Parathyroid adenoma (tissue), 2 donors: ENCODE data around the gene POLR1E.

Experiments
- H2AFZ ChIP-seq: fragments of 300-600 bp; sonication (generic); one replicate; pipeline ENCODE4 v1.7.0; 2017; ENCODE audit warnings: antibody characterized with exemption, mild to moderate bottlenecking
- H3K27ac ChIP-seq: fragments of 300-600 bp; sonication (generic); one replicate; pipeline ENCODE4 v1.7.0; 2017
- H3K27me3 ChIP-seq: fragments of 300-600 bp; sonication (generic); one replicate; pipeline ENCODE4 v1.7.0; 2017; ENCODE audit warnings: low read length; ENCODE audit not compliant: control insufficient read depth, insufficient read depth
- H3K36me3 ChIP-seq: fragments of 300-600 bp; sonication (generic); one replicate; pipeline ENCODE4 v1.7.0; 2017; ENCODE audit warnings: low read length; ENCODE audit not compliant: control insufficient read depth, insufficient read depth
- H3K4me1 ChIP-seq: fragments of 300-600 bp; sonication (generic); one replicate; pipeline ENCODE4 v1.7.0; 2017; ENCODE audit warnings: control low read depth
- H3K4me2 ChIP-seq: fragments of 300-600 bp; sonication (generic); one replicate; pipeline ENCODE4 v1.7.0; 2017; ENCODE audit warnings: low read length
- H3K4me3 ChIP-seq: fragments of 300-600 bp; sonication (generic); one replicate; pipeline ENCODE4 v1.7.0; 2017; ENCODE audit warnings: low read depth, low read length
- H3K79me2 ChIP-seq: fragments of 300-600 bp; sonication (generic); one replicate; pipeline ENCODE4 v1.7.0; 2017; ENCODE audit warnings: control low read depth
- H3K9ac ChIP-seq: fragments of 300-600 bp; sonication (generic); one replicate; pipeline ENCODE4 v1.7.0; 2017; ENCODE audit warnings: mild to moderate bottlenecking
- H3K9me3 ChIP-seq: fragments of 300-600 bp; sonication (generic); one replicate; pipeline ENCODE4 v1.7.0; 2017; ENCODE audit warnings: low read length; ENCODE audit not compliant: control insufficient read depth
- CTCF ChIP-seq: fragments of 300-600 bp; sonication (generic); IDR thresholded peaks from one replicate; pipeline ENCODE4 v1.7.0; 2017; ENCODE audit warnings: antibody characterized with exemption, mild to moderate bottlenecking
- donor health status: primary hyperparathyroidism.

Gene POLR1E

GRCh38 chr9:37541465-37541864 is 55.7 kb downstream of the POLR1E start:
- Histone ChIP-seq H3K4me1 (no peaks in the 10 kb centered on the region), H3K79me2 (no peaks in the 10 kb centered on the region), H3K9ac (no peak overlapping the region), H3K36me3 (no peaks in the 10 kb centered on the region), H3K9me3 (no peaks in the 10 kb centered on the region), H3K4me3 (no peak overlapping the region), H3K27ac (no peak overlapping the region), H3K4me2 (no peak overlapping the region), H3K27me3 (no peaks in the 10 kb centered on the region), H2AFZ (no peak overlapping the region)
- no peak for TF ChIP-seq CTCF

- Histone ChIP-seq H3K36me3 (no peaks in the 10 kb centered on the region), H2AFZ (no peak overlapping the region), H3K27ac (no peak overlapping the region), H3K4me2 (no peak overlapping the region), H3K27me3 (no peaks in the 10 kb centered on the region), H3K4me1 (no peaks in the 10 kb centered on the region), H3K9me3 (no peaks in the 10 kb centered on the region), H3K4me3 (no peak overlapping the region), H3K79me2 (no peaks in the 10 kb centered on the region), H3K9ac (no peak overlapping the region)
- TF ChIP-seq CTCF = no peak
These were observed 56.7 kb downstream of the POLR1E start for GRCh38 chr9:37542488-37542887.

- H3K36me3 ChIP-seq = no peaks in the 10 kb centered on the region
- H3K27me3 ChIP-seq = no peaks in the 10 kb centered on the region
- H3K4me1 ChIP-seq = no peaks in the 10 kb centered on the region
- TF ChIP-seq CTCF = no peak
- H3K79me2 ChIP-seq = no peaks in the 10 kb centered on the region
- no peak overlapping the region for H2AFZ ChIP-seq
- H3K27ac ChIP-seq = no peak overlapping the region
- no peak overlapping the region for H3K4me3 ChIP-seq
- no peak overlapping the region for H3K4me2 ChIP-seq
- H3K9me3 ChIP-seq = no peaks in the 10 kb centered on the region
- no peak overlapping the region for H3K9ac ChIP-seq
These were observed 57.1 kb downstream of the POLR1E start for GRCh38 chr9:37542895-37543294.

GRCh38 chr9:37543468-37543867 is 57.7 kb downstream of the POLR1E start:
- Histone ChIP-seq H3K79me2 (no peaks in the 10 kb centered on the region), H3K9ac (no peak overlapping the region), H2AFZ (no peak overlapping the region), H3K27me3 (no peaks in the 10 kb centered on the region), H3K36me3 (no peaks in the 10 kb centered on the region), H3K9me3 (no peaks in the 10 kb centered on the region), H3K4me2 (no peak overlapping the region), H3K27ac (no peak overlapping the region), H3K4me3 (no peak overlapping the region), H3K4me1 (no peaks in the 10 kb centered on the region)
- TF ChIP-seq CTCF = no peak

- no peak for TF ChIP-seq CTCF
- Histone ChIP-seq H3K27me3 (no peaks in the 10 kb centered on the region), H3K36me3 (no peaks in the 10 kb centered on the region)
These were observed 61.7 kb downstream of the POLR1E start for GRCh38 chr9:37547328-37547878.

More at GRCh38 chr9:37547328-37547878, 61.7 kb downstream of the POLR1E start:
- no peak overlapping the region for H3K4me3 ChIP-seq
- no peak overlapping the region for H2AFZ ChIP-seq
- no peak overlapping the region for H3K4me2 ChIP-seq
- H3K79me2 ChIP-seq = no peaks in the 10 kb centered on the region
- no peaks in the 10 kb centered on the region for H3K9me3 ChIP-seq
- no peak overlapping the region for H3K27ac ChIP-seq
- H3K4me1 ChIP-seq = no peaks in the 10 kb centered on the region
- no peak overlapping the region for H3K9ac ChIP-seq
